Astrocyte of the spinal cord (primary cell): ENCODE results near the gene NPDC1.
A peak's percentile ranks its signal among the peaks of the same experiment; 100 is the strongest.

Experiments
- DNase-seq: peaks from one replicate; pipeline ENCODE4 v3.0.0; 2011; ENCODE audit warnings: low read depth, low spot score
- H3K4me3 ChIP-seq: 2 replicates; pipeline ENCODE4 v1.5.1; 2011; ENCODE audit warnings: low read depth, mild to moderate bottlenecking, low read length, moderate library complexity
- CTCF ChIP-seq: IDR thresholded peaks from 2 replicates; pipeline ENCODE4 v1.5.1; 2012; ENCODE audit warnings: low read depth, mild to moderate bottlenecking, low read length, inconsistent platforms
- in situ Hi-C: cut with HindIII; loops from 2 replicates; pipeline ENCODE4 v1.10.0; 2017; ENCODE audit warnings: low sequenced_read_pairs

NPDC1 gene

GRCh38 chr9:137085920-137086530 is 40.0 kb upstream of the NPDC1 start:
- no peak for TF ChIP-seq CTCF
- DNase-seq: peak; percentile 28
- H3K4me3 ChIP-seq: peak overlapping the region; percentile 82
- in situ Hi-C loops: no loop called here

- no peak for DNase-seq
- in situ Hi-C loops: no loop called here
- TF ChIP-seq CTCF: no peak
- H3K4me3 ChIP-seq: no peak overlapping the region
These were observed 38.5 kb upstream of the NPDC1 start for GRCh38 chr9:137084526-137084925.

GRCh38 chr9:137083394-137084004 is 37.5 kb upstream of the NPDC1 start:
- in situ Hi-C loops: no loop called here
- no peak overlapping the region for H3K4me3 ChIP-seq
- peak; percentile 96 for DNase-seq
- TF ChIP-seq CTCF: no peak

- H3K4me3 ChIP-seq: no peak overlapping the region
- no peak for DNase-seq
- in situ Hi-C loops: no loop called here
- TF ChIP-seq CTCF: no peak
These were observed 36.9 kb upstream of the NPDC1 start for GRCh38 chr9:137082925-137083290.

- in situ Hi-C loops: no loop called here
- no peak for DNase-seq
- no peak for TF ChIP-seq CTCF
- no peak overlapping the region for H3K4me3 ChIP-seq
These were observed 36.4 kb upstream of the NPDC1 start for GRCh38 chr9:137082222-137082924.

GRCh38 chr9:137080260-137081122 is 34.5 kb upstream of the NPDC1 start:
- in situ Hi-C loops: no loop called here
- H3K4me3 ChIP-seq: no peak overlapping the region
- DNase-seq: no peak
- no peak for TF ChIP-seq CTCF
